GM10248 (cell line): Measurements from ENCODE around the gene USP24.
"Not testable (repeated sequence)": the region's sequence is repeated elsewhere in the genome, so short reads cannot be mapped to it uniquely, and the experiment has no call there.

Experiments used
- CTCF ChIA-PET: fragments of 300-600 bp; sonication (Branson Sonifier 250); formaldehyde crosslinking; extraction: SDS; loops from one replicate; lab custom pipeline; 2021; ENCODE audit warnings: antibody characterized with exemption; lab: Yijun Ruan, JAX
- POLR2A ChIA-PET: fragments of 350-650 bp; sonication (Branson Sonifier 250); formaldehyde crosslinking; extraction: SDS; loops from one replicate; lab custom pipeline; 2020; ENCODE audit warnings: antibody characterized with exemption; lab: Yijun Ruan, JAX
- DNase-seq: peaks from one replicate; pipeline ENCODE4 v3.0.0; 2012; ENCODE audit errors: extremely low spot score
- TF ChIP-seq, protein P1 (sequence below): IDR thresholded peaks from 2 replicates; pipeline ENCODE4 v1.5.1; 2012; ENCODE audit warnings: mild to moderate bottlenecking, low read depth; ENCODE audit errors: extremely low read depth, missing control alignments, control extremely low read depth

The USP24 gene

DNA sequence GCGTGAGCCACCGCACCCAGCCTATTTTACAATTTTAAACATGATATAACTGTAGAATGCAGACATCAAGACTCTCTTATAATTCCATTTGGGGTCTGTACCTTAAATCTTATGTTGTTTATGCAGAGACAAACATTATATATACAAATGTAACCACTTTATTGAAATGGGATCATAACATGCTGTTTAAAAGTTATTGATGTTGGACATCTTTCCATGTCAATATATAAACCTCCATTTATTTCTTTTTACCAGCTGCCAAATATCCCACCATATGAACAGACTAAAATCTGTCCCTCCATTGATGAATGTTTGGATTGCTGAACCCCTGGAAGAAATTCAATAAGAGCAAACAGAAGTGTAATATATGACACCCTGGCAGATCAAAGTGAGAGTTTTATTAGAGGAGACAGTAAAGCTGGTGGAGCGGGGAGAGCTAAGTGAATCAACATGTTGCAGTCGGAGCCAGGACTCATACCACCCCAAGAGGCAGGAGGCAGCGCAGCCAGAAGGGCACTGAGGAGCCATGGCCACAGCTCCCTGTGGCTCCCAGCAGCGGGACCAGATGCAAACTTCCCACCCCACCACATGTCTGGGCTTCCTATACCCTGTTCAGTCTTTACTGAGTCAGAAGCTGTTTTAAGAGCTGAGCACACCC, 180.6 kb downstream of the USP24 start:
- ChIA-PET CTCF (interaction anchor here (1.4 to 5.0 kb wide), 2 partner anchors 13 to 90 kb away, joined by 6 to 29 read pairs; no protein-coding TSS in a partner anchor), POLR2A (no interaction called here)
- DNase-seq, result no peak
- TF ChIP-seq, protein P1, sequence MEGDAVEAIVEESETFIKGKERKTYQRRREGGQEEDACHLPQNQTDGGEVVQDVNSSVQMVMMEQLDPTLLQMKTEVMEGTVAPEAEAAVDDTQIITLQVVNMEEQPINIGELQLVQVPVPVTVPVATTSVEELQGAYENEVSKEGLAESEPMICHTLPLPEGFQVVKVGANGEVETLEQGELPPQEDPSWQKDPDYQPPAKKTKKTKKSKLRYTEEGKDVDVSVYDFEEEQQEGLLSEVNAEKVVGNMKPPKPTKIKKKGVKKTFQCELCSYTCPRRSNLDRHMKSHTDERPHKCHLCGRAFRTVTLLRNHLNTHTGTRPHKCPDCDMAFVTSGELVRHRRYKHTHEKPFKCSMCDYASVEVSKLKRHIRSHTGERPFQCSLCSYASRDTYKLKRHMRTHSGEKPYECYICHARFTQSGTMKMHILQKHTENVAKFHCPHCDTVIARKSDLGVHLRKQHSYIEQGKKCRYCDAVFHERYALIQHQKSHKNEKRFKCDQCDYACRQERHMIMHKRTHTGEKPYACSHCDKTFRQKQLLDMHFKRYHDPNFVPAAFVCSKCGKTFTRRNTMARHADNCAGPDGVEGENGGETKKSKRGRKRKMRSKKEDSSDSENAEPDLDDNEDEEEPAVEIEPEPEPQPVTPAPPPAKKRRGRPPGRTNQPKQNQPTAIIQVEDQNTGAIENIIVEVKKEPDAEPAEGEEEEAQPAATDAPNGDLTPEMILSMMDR, result no peak

DNA sequence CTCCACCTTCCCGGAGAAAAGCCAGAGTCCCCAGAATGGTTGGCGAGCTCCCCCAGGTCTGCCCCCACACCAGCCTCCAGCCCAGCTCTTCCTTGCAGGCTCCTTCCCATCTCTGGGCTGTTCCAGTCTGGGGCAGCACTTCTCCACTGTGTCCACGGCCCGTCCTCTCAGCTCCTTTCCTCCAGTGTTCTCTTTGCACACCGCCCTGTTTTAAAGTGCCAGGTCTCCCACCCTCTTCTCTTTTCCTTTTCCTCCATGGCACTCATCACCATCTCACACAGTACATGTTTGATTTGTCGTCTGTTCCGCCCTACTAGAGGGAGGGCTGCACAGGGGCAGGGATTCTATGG, 181.9 kb downstream of the USP24 start:
- TF ChIP-seq, protein P1, result no peak
- DNase-seq, result no peak
- POLR2A ChIA-PET, result no interaction called here
- CTCF ChIA-PET, result interaction anchor here (5.0 kb wide), 1 partner anchor 11 kb away, joined by 29 read pairs; no protein-coding TSS in a partner anchor

DNA sequence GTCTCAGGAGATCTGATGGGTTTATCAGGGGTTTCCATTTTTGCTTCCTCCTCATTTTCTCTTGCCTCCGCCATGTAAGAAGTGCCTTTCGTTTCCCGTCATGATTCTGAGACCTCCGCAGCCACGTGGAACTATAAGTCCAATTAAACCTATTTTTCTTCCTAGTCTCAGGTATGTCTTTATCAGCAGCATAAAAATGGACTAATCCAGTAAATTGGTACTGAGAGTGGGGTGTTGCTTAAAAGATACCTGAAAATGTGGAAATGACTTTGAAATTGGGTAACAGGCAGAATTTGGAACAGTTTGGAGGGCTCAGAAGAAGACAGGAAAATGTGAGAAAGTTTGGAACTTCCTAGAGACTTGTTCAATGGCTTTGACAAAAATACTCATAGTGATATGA, 184.1 kb downstream of the USP24 start:
- POLR2A ChIA-PET, DNase-seq: not testable (repeated sequence)
- CTCF ChIA-PET, result interaction anchor here (5.0 kb wide), 1 partner anchor 9 kb away, joined by 29 read pairs; no protein-coding TSS in a partner anchor

DNA sequence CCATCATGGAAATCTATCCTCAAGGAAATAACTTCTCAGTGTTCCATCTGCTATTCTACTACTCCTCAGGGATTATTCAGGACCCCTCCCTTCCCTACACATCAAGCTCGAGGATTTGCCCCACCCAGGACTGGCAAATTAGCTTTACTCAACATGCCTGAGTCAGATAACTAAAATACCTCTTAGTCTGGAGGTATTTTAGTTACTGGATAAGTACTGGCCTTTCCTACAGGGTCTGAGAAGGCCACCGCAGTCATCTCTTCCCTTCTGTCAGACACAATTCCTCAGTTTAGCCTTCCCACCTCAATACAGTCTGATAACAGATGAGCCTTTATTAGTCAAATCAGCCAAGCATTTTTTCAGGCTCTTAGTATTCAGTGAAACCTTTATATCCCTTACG, 188.5 kb downstream of the USP24 start:
- DNase-seq, POLR2A ChIA-PET: not testable (repeated sequence)
- CTCF ChIA-PET, result interaction anchor here (2.0 kb wide), 1 partner anchor 81 kb away, joined by 5 read pairs; no protein-coding TSS in a partner anchor

DNA sequence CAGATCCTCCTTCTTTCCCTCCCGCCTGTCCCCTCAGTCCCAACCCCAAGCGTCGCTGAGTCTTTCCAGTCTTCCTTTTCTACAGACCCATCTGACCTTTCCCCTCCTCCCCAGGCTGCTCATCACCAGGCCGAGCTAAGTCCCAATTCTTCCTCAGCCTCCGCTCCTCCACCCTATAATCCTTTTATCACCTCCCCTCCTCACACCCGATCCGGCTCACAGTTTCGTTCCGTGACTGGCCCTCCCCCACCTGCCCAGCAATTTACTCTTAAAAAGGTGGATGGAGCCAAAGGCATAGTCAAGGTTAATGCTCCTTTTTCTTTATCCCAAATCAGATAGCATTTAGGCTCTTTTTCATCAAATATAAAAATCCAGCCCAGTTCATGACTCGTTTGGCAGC, 191.0 kb downstream of the USP24 start:
- CTCF ChIA-PET, result not testable (repeated sequence)

DNA sequence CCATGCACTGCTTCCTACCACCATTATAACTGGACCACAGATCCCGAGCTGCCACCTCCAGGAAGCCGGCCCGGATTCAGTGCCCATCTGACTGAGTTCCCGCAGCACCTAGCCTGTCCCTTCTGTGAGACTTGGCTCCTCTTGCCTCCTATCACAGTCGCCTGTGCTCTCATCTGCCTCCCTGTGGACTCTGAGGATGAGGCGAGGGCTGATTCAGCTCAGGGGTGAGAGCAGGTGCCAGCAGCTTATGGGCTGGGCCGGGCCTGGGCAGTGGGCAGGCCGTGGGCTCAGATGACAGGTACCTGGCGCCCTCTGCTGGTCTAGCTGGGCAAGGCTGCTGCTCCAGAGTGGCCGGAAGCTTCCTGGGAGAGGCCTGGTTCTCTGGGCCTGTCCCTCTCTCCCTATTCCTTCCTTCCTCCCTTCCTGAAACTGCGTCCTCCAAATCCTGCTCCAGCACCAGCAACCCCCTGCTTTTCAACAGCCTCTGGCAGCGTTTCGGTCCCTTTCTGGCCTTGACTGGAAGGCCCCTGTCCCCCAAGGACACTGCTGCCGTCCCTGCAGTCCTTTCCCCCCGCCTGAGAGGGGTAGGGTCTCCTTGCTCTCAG, 193.1 kb downstream of the USP24 start:
- CTCF ChIA-PET, result interaction anchor here (0.8 to 5.6 kb wide), 34 partner anchors 9 to 314 kb away, joined by 3 to 123 read pairs (median 4); partner anchors contain the start of genes BSND and PCSK9
- POLR2A ChIA-PET, result interaction anchor here (0.6 kb wide), 1 partner anchor 48 kb away, joined by 8 read pairs; no protein-coding TSS in a partner anchor
- TF ChIP-seq, protein P1, result peak; percentile 91
- peak; percentile 85 for DNase-seq

More for the DNA sequence above, 191.0 kb downstream of the USP24 start:
- DNase-seq, POLR2A ChIA-PET: not testable (repeated sequence)

DNA sequence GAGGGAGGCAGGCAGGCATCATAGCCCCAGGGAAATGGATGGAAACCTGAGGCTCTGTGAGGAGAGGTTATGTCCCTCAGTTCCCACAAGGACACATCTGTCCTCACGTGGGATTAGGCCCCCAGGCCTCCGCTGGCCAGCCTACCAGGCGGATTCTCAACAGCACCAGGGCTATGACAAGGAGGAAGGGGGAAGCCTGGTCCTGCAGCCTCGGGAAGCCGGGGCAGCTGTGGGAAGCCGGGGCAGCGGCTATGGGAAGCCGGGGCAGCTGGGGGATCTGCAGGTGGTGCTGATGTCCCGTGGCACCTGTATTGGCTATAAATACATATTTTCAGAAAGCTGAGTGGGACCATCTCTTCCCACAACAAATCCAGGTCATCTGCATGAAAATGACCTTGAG, 196.8 kb downstream of the USP24 start:
- no peak for DNase-seq
- ChIA-PET POLR2A (no interaction called here), CTCF (interaction anchor here (0.7 to 5.6 kb wide), 3 partner anchors 20 to 70 kb away, joined by 4 to 123 read pairs (median 6); partner anchors contain the start of gene BSND)
- TF ChIP-seq, protein P1, result no peak
